MM.1S (cell line): Measurements from ENCODE around the gene CCDC91.

ENCODE experiments used
- DNase-seq: peaks from one replicate; pipeline ENCODE4 v3.0.0-alpha.2; 2015
- H2AFZ ChIP-seq: fragments of 300-600 bp; sonication (generic); 2 replicates; pipeline ENCODE4 v1.6.0; 2016; ENCODE audit warnings: antibody characterized with exemption, low read length
- H3F3A ChIP-seq: fragments of 300-600 bp; sonication (generic); 2 replicates; pipeline ENCODE4 v1.6.1; 2016; ENCODE audit warnings: mild to moderate bottlenecking, antibody characterized with exemption, low read length, moderate library complexity, mixed read lengths; ENCODE audit not compliant: insufficient read depth
- H3K27ac ChIP-seq: fragments of 300-600 bp; sonication (generic); 2 replicates; pipeline ENCODE4 v1.5.1; 2016; ENCODE audit warnings: mild to moderate bottlenecking, low read length
- H3K27me3 ChIP-seq: fragments of 300-600 bp; sonication (generic); replicated peaks from 2 replicates; pipeline ENCODE4 v1.6.0; 2016; ENCODE audit warnings: low read length; ENCODE audit not compliant: insufficient read depth
- H3K36me3 ChIP-seq: fragments of 300-600 bp; sonication (generic); replicated peaks from 2 replicates; pipeline ENCODE4 v1.6.1; 2016; ENCODE audit warnings: mild to moderate bottlenecking, low read length, mixed read lengths; ENCODE audit not compliant: insufficient read depth
- H3K4me1 ChIP-seq: fragments of 300-600 bp; sonication (generic); 2 replicates; pipeline ENCODE4 v1.6.1; 2016; ENCODE audit warnings: low read length, mixed read lengths
- H3K4me2 ChIP-seq: fragments of 300-600 bp; sonication (generic); 2 replicates; pipeline ENCODE4 v1.6.0; 2016; ENCODE audit warnings: low read depth, low read length
- H3K4me3 ChIP-seq: fragments of 300-600 bp; sonication (generic); 2 replicates; pipeline ENCODE4 v1.5.1; 2016; ENCODE audit warnings: low read length, mixed read lengths
- H3K79me2 ChIP-seq: fragments of 300-600 bp; sonication (generic); 2 replicates; pipeline ENCODE4 v1.6.1; 2016; ENCODE audit warnings: mixed run types, low read length, mixed read lengths
- H3K9ac ChIP-seq: fragments of 300-600 bp; sonication (generic); 2 replicates; pipeline ENCODE4 v1.6.1; 2016; ENCODE audit warnings: low read length, mixed read lengths
- H3K9me2 ChIP-seq: fragments of 300-600 bp; sonication (generic); replicated peaks from 2 replicates; pipeline ENCODE4 v1.6.1; 2016; ENCODE audit warnings: mild to moderate bottlenecking, low read length, mixed read lengths; ENCODE audit not compliant: insufficient read depth
- H3K9me3 ChIP-seq: fragments of 300-600 bp; sonication (generic); replicated peaks from 2 replicates; pipeline ENCODE4 v1.6.1; 2016; ENCODE audit warnings: mild to moderate bottlenecking, low read length, mixed read lengths; ENCODE audit not compliant: insufficient read depth
- H4K20me1 ChIP-seq: fragments of 300-600 bp; sonication (generic); 2 replicates; pipeline ENCODE4 v1.6.1; 2016; ENCODE audit warnings: mild to moderate bottlenecking, low read length, moderate library complexity, mixed read lengths; ENCODE audit not compliant: insufficient read depth
- CTCF ChIP-seq: fragments of 300-600 bp; sonication (generic); IDR thresholded peaks from 2 replicates; pipeline ENCODE4 v1.5.1; 2016; ENCODE audit warnings: antibody characterized with exemption, low read length, mixed read lengths
- EZH2 ChIP-seq: fragments of 300-600 bp; sonication (generic); optimal IDR thresholded peaks from 2 replicates; pipeline ENCODE3; 2017; ENCODE audit warnings: low read depth, mild to moderate bottlenecking, antibody characterized with exemption, low read length, mixed read lengths
- EZH2phosphoT487 ChIP-seq: fragments of 300-600 bp; sonication (generic); IDR thresholded peaks from 2 replicates; pipeline ENCODE4 v1.6.1; 2018; ENCODE audit warnings: antibody characterized with exemption, low read length

The CCDC91 gene

GRCh38 chr12:28527631-28528249, 337.5 kb downstream of the CCDC91 start:
- TF ChIP-seq EZH2phosphoT487 (no peak), CTCF (no peak), EZH2 (no peak)
- no peaks in the 10 kb centered on the region for H3K27me3 ChIP-seq
- no peaks in the 10 kb centered on the region for H3K9me3 ChIP-seq
- H3K27ac ChIP-seq: no peak overlapping the region
- DNase-seq: no peak
- H3K4me2 ChIP-seq: no peak overlapping the region
- peaks cover 3% of the 10 kb centered on the region; the same call in 1 of the 2 replicates for H3K4me1 ChIP-seq
- H3K9ac ChIP-seq: no peak overlapping the region
- H3K79me2 ChIP-seq: no peaks in the 10 kb centered on the region
- H3F3A ChIP-seq: no peaks in the 10 kb centered on the region
- H2AFZ ChIP-seq: no peak overlapping the region
- H3K36me3 ChIP-seq: no peaks in the 10 kb centered on the region
- no peaks in the 10 kb centered on the region for H4K20me1 ChIP-seq
- H3K4me3 ChIP-seq: no peak overlapping the region
- no peaks in the 10 kb centered on the region for H3K9me2 ChIP-seq

DNA sequence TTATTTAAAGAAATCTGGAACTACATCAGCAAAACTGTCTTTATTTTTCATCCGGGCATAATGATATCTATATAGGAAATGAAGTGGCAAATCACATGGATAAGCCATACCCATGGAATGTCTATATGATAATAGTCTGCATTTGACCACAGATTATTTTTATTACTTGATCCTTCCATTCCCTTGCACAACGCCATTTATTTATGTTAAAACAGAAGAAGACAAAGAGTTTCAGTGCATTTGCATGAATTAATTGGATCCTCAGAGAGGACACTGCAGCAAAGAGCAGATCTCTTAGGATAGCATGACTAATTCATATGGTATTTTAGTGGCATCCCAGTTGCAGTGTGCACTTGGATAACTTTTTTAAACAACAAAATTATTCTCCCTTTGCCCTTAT, 345.0 kb downstream of the CCDC91 start:
- TF ChIP-seq EZH2phosphoT487: no peak
- H3K9ac ChIP-seq: no peak overlapping the region
- no peak for DNase-seq
- H3K4me2 ChIP-seq: no peak overlapping the region
- no peak overlapping the region for H3K27ac ChIP-seq
- H3K36me3 ChIP-seq: no peaks in the 10 kb centered on the region
- H3K9me3 ChIP-seq: no peaks in the 10 kb centered on the region
- no peaks in the 10 kb centered on the region for H3F3A ChIP-seq
- no peak overlapping the region for H2AFZ ChIP-seq
- H4K20me1 ChIP-seq: no peaks in the 10 kb centered on the region
- H3K9me2 ChIP-seq: no peaks in the 10 kb centered on the region
- no peak overlapping the region for H3K4me3 ChIP-seq
- H3K79me2 ChIP-seq: no peaks in the 10 kb centered on the region
- H3K27me3 ChIP-seq: no peaks in the 10 kb centered on the region
- H3K4me1 ChIP-seq: peaks cover under 1% of the 10 kb centered on the region; the same call in 1 of the 2 replicates

DNA sequence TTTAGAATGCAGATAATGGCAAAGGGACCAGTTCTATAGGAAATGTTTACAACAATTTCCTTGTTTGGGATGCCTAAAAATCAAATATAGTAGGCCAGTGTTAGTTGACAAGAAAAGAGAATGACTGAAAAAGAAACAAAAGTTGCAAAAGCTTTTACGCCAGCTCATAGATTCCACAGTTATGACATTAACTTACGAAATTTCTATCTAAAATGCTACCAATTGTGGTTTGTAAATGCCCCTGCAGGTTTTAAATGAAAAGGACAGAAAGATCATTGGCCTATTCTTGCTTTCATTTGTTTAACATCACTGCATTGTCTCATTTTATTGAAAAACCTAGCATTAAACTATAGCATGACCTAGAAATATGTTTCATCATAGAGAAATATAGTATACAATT, 345.8 kb downstream of the CCDC91 start:
- no peaks in the 10 kb centered on the region for H4K20me1 ChIP-seq
- no peaks in the 10 kb centered on the region for H3K4me1 ChIP-seq
- H3K27me3 ChIP-seq: no peaks in the 10 kb centered on the region
- no peaks in the 10 kb centered on the region for H3K9me3 ChIP-seq
- DNase-seq: no peak
- H3K4me3 ChIP-seq: no peak overlapping the region
- no peaks in the 10 kb centered on the region for H3K36me3 ChIP-seq
- H3K4me2 ChIP-seq: no peak overlapping the region
- no peak overlapping the region for H3K27ac ChIP-seq
- H2AFZ ChIP-seq: no peak overlapping the region
- H3F3A ChIP-seq: no peaks in the 10 kb centered on the region
- no peak for TF ChIP-seq CTCF
- TF ChIP-seq EZH2phosphoT487: no peak
- no peak for TF ChIP-seq EZH2
- no peaks in the 10 kb centered on the region for H3K9me2 ChIP-seq
- H3K79me2 ChIP-seq: no peaks in the 10 kb centered on the region
- no peak overlapping the region for H3K9ac ChIP-seq

GRCh38 chr12:28537474-28537873, 347.2 kb downstream of the CCDC91 start:
- no peak overlapping the region for H3K4me3 ChIP-seq
- H3K9ac ChIP-seq: no peak overlapping the region
- H3K36me3 ChIP-seq: no peaks in the 10 kb centered on the region
- TF ChIP-seq EZH2phosphoT487 (no peak), CTCF (no peak), EZH2 (no peak)
- no peaks in the 10 kb centered on the region for H3K9me2 ChIP-seq
- H4K20me1 ChIP-seq: no peaks in the 10 kb centered on the region
- H3F3A ChIP-seq: 0 out of 2 replicates have a peak, but pooled peaks cover 1% of the 10 kb centered on the region
- no peak overlapping the region for H3K4me2 ChIP-seq
- DNase-seq: no peak
- no peaks in the 10 kb centered on the region for H3K27me3 ChIP-seq
- no peak overlapping the region for H2AFZ ChIP-seq
- H3K9me3 ChIP-seq: no peaks in the 10 kb centered on the region
- no peak overlapping the region for H3K27ac ChIP-seq
- H3K79me2 ChIP-seq: no peaks in the 10 kb centered on the region
- H3K4me1 ChIP-seq: peaks cover 5% of the 10 kb centered on the region; the same call in 1 of the 2 replicates
